K562 (cell line): ENCODE data around the gene MYL12B. TPM values are rescaled to one million over a fixed set of nuclear protein-coding genes. Genes with fewer than 3 reads are reported as not detected.

Source experiments
- CXXC5 ChIP-seq: fragments of 250-450 bp; sonication (Bioruptor Pico); IDR thresholded peaks from 2 replicates; pipeline ENCODE4 v1.8.0; 2022; ENCODE audit warnings: inconsistent platforms, mild to moderate bottlenecking, moderate library complexity
- FOXM1 ChIP-seq, 2 experiments: fragments of 450-650 bp in 1 of 2; sonication (generic) in 1 of 2; formaldehyde crosslinking in 1 of 2; IDR thresholded peaks; 2 replicates each; pipeline versions ENCODE4 v1.6.1 to v1.9.0; 2017 to 2022; ENCODE audit warnings: low read depth in 2 of 2, mild to moderate bottlenecking in 2 of 2, missing genetic modification reagents in 1 of 2, moderate library complexity in 1 of 2
- HOXB6 ChIP-seq: fragments of 250-450 bp; sonication (Bioruptor Pico); IDR thresholded peaks from 2 replicates; pipeline ENCODE4 v1.5.1; 2022; ENCODE audit warnings: mild to moderate bottlenecking, borderline replicate concordance
- IFI16 ChIP-seq: fragments of 250-450 bp; sonication (Bioruptor Pico); IDR thresholded peaks from 2 replicates; pipeline ENCODE4 v2.1.2; 2022; ENCODE audit warnings: mild to moderate bottlenecking, inconsistent platforms
- JUN ChIP-seq, 2 experiments: sonication (generic) in 1 of 2; formaldehyde crosslinking in 1 of 2; IDR thresholded peaks; 2 replicates each; pipeline versions ENCODE4 v1.6.1 to v1.8.0; 2012 to 2022; ENCODE audit warnings: borderline replicate concordance in 2 of 2, mild to moderate bottlenecking in 2 of 2, improper control_type of control experiment in 1 of 2, low read depth in 1 of 2, low read length in 1 of 2, missing genetic modification reagents in 1 of 2
- MCM7 ChIP-seq, 2 experiments: fragments of 450-650 bp; IDR thresholded peaks; 2 replicates each; pipeline ENCODE4 v1.6.1; 2016 to 2018
- NFE2L1 ChIP-seq: fragments of 450-650 bp; IDR thresholded peaks from 2 replicates; pipeline ENCODE4 v1.6.1; 2016; ENCODE audit warnings: missing genetic modification characterization, low read depth, mild to moderate bottlenecking, missing compliant biosample characterization, moderate library complexity, borderline replicate concordance
- PPARD ChIP-seq: fragments of 250-450 bp; sonication (Bioruptor Pico); IDR thresholded peaks from 2 replicates; pipeline ENCODE4 v1.8.0; 2022; ENCODE audit warnings: inconsistent platforms, mild to moderate bottlenecking, moderate library complexity
- SAP30 ChIP-seq: fragments of 200-600 bp; sonication (generic); IDR thresholded peaks from 2 replicates; pipeline ENCODE4 v1.6.1; 2012; ENCODE audit warnings: borderline replicate concordance, low read depth, mild to moderate bottlenecking, moderate library complexity, low read length, control low read depth, inconsistent platforms; ENCODE audit not compliant: insufficient read depth, poor library complexity, severe bottlenecking
- SMC3 ChIP-seq: conservative IDR thresholded peaks from 2 replicates; pipeline ENCODE4 v1.6.1; 2011; ENCODE audit warnings: low read depth, low read length, improper control_type of control experiment; ENCODE audit not compliant: insufficient read depth
- TCFL5 ChIP-seq: fragments of 250-450 bp; sonication (Bioruptor Pico); conservative IDR thresholded peaks from 2 replicates; pipeline ENCODE4 v1.6.1; 2021; ENCODE audit warnings: mild to moderate bottlenecking, moderate library complexity, matching md5 sums
- TGIF2 ChIP-seq: sonication (generic); formaldehyde crosslinking; IDR thresholded peaks from 2 replicates; pipeline ENCODE4 v1.8.1; 2022; ENCODE audit warnings: mild to moderate bottlenecking, missing genetic modification reagents, moderate library complexity
- ZNF133 ChIP-seq: fragments of 250-450 bp; sonication (Bioruptor Pico); IDR thresholded peaks from 2 replicates; pipeline ENCODE4 v1.4.0; 2020; ENCODE audit warnings: mild to moderate bottlenecking
- ZNF354B ChIP-seq: fragments of 250-450 bp; sonication (Bioruptor Pico); IDR thresholded peaks from 2 replicates; pipeline ENCODE4 v1.4.0; 2020
- polyA plus RNA-seq, 8 experiments: library from polyadenylated mRNA; depleted of rRNA in 4 of 8; stranded (reverse) in 5 of 8; unstranded in 3 of 8; fragments of >200 nt; fragmentation: Nextera tagmentation in 2 of 8; fragmentation: Illumina TruSeq in 1 of 8; extraction: Ambion mirVana in 2 of 8; extraction: Trizol in 1 of 8; gene quantifications; 2 replicates each; pipeline versions ENCODE4 v1.2.1 to v1.2.3, GENCODE V29; 2011 to 2014; ENCODE audit warnings: inconsistent platforms in 1 of 8, missing spikeins in 1 of 8
- total RNA-seq, 7 experiments: library from RNA; depleted of rRNA in 6 of 7; stranded (reverse); fragments of >200 nt in 6 of 7; fragmentation: Illumina TruSeq in 2 of 7; extraction: Trizol in 2 of 7; gene quantifications; 2 replicates each; pipeline versions ENCODE4 v1.2.1 to v1.2.3, GENCODE V29; 2011 to 2021; ENCODE audit warnings: low replicate concordance in 1 of 7
- TF ChIP-seq, protein P1 (sequence below): fragments of 450-650 bp; IDR thresholded peaks from 2 replicates; pipeline ENCODE4 v1.7.1; 2018; ENCODE audit warnings: mild to moderate bottlenecking, low read depth; ENCODE audit not compliant: partially characterized antibody
- TF ChIP-seq, protein P2 (sequence below): fragments of 450-650 bp; IDR thresholded peaks from 2 replicates; pipeline ENCODE4 v1.6.1; 2016; ENCODE audit warnings: borderline replicate concordance
- TF ChIP-seq, protein P3 (sequence below): fragments of 250-450 bp; sonication (Bioruptor Pico); IDR thresholded peaks from 2 replicates; pipeline ENCODE4 v1.6.1; 2021; ENCODE audit warnings: mild to moderate bottlenecking
- TF ChIP-seq, protein P4 (sequence below): fragments of 450-650 bp; conservative IDR thresholded peaks from 2 replicates; pipeline ENCODE4 v1.6.1; 2016; ENCODE audit warnings: missing genetic modification characterization, low read depth, mild to moderate bottlenecking, missing compliant biosample characterization, moderate library complexity

The MYL12B gene
- total and polyA plus RNA-seq, 9 of the 15 experiments (the other 6 are each of a cell fraction or from before 2014, with no cell fraction given) = 220 to 995 (median 463) TPM

DNA sequence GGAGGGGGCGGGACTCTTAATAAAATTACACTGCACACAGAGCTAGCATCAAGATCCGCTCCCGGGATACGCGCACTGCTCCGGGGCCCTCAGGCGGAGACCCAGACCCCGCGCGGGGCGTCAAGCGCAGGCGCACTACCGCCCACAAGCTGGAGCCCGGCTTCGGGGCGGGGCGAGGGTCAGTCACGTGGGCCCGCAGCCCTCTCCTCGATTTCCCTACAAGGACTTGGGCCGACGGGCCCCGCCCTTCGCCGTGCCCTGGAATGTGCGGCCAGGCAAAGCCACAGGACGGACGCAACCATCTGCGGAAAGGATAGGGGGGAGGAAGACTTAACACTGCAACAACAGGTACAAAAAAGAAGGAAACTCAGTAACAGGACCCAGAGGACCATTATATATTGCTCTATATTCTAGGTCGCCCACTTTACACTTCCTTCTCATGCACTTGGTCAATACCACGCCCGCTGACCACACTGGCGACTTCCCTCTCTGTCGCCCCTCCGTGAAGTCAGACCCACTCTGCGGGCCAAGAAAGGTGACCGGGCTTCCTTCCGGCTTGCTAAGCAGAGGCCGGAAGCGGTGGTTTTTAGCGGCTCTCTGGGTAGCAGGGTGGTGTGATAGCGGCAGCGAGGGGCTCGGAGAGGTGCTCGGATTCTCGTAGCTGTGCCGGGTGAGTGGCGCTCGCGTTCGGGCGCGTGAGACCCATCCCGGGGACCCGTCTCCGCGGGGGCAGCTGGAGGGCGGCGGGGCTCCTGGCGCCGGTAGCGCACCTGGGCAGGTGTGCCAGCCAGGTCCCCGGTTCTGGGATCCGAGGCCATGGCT lies 14.5 kb upstream of the MYL12B start, which contains the start of gene MYL12A (continued):
- TF ChIP-seq, protein P1, sequence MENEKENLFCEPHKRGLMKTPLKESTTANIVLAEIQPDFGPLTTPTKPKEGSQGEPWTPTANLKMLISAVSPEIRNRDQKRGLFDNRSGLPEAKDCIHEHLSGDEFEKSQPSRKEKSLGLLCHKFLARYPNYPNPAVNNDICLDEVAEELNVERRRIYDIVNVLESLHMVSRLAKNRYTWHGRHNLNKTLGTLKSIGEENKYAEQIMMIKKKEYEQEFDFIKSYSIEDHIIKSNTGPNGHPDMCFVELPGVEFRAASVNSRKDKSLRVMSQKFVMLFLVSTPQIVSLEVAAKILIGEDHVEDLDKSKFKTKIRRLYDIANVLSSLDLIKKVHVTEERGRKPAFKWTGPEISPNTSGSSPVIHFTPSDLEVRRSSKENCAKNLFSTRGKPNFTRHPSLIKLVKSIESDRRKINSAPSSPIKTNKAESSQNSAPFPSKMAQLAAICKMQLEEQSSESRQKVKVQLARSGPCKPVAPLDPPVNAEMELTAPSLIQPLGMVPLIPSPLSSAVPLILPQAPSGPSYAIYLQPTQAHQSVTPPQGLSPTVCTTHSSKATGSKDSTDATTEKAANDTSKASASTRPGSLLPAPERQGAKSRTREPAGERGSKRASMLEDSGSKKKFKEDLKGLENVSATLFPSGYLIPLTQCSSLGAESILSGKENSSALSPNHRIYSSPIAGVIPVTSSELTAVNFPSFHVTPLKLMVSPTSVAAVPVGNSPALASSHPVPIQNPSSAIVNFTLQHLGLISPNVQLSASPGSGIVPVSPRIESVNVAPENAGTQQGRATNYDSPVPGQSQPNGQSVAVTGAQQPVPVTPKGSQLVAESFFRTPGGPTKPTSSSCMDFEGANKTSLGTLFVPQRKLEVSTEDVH = peak; percentile 85
- TF ChIP-seq SMC3 (0 out of 2 replicates have a peak, but pooled peaks have one; percentile 8), JUN (IDR thresholded peaks at IDR 0.05; ENCODE audit: borderline replicate concordance, low read depth, low read length) (peak; percentile 54; the same call in 1 of the 2 replicates), JUN (CRISPR knock-in tag; IDR thresholded peaks at IDR 0.05; ENCODE audit: borderline replicate concordance) (no peak), ZNF354B (no peak), IFI16 (CRISPR knock-in tag) (no peak), TGIF2 (CRISPR knock-in tag) (peak; percentile 96), CXXC5 (CRISPR knock-in tag) (peak; percentile 91), MCM7 (IDR thresholded peaks at IDR 0.05) (no peak; a peak in 1 of 4 replicates), PPARD (CRISPR knock-in tag) (no peak), TCFL5 (CRISPR knock-in tag) (no peak), NFE2L1 (tag) (no peak), HOXB6 (no peak), SAP30 (peak; percentile 86), FOXM1 (IDR thresholded peaks at IDR 0.05; ENCODE audit: low read depth) (peak; percentile 92), FOXM1 (CRISPR knock-in tag; IDR thresholded peaks at IDR 0.05; ENCODE audit: low read depth) (peak; percentile 85; the same call in 1 of the 2 replicates), ZNF133 (no peak)
- TF ChIP-seq, protein P2, sequence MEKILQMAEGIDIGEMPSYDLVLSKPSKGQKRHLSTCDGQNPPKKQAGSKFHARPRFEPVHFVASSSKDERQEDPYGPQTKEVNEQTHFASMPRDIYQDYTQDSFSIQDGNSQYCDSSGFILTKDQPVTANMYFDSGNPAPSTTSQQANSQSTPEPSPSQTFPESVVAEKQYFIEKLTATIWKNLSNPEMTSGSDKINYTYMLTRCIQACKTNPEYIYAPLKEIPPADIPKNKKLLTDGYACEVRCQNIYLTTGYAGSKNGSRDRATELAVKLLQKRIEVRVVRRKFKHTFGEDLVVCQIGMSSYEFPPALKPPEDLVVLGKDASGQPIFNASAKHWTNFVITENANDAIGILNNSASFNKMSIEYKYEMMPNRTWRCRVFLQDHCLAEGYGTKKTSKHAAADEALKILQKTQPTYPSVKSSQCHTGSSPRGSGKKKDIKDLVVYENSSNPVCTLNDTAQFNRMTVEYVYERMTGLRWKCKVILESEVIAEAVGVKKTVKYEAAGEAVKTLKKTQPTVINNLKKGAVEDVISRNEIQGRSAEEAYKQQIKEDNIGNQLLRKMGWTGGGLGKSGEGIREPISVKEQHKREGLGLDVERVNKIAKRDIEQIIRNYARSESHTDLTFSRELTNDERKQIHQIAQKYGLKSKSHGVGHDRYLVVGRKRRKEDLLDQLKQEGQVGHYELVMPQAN = peak; percentile 86
- TF ChIP-seq, protein P3, sequence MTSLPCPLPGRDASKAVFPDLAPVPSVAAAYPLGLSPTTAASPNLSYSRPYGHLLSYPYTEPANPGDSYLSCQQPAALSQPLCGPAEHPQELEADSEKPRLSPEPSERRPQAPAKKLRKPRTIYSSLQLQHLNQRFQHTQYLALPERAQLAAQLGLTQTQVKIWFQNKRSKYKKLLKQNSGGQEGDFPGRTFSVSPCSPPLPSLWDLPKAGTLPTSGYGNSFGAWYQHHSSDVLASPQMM (CRISPR knock-in tag) = no peak
- TF ChIP-seq, protein P4, sequence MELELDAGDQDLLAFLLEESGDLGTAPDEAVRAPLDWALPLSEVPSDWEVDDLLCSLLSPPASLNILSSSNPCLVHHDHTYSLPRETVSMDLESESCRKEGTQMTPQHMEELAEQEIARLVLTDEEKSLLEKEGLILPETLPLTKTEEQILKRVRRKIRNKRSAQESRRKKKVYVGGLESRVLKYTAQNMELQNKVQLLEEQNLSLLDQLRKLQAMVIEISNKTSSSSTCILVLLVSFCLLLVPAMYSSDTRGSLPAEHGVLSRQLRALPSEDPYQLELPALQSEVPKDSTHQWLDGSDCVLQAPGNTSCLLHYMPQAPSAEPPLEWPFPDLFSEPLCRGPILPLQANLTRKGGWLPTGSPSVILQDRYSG (tag) = no peak
